Breast epithelium (tissue), 4 donors: Measurements from ENCODE around the gene TRAF4. TPM values are rescaled to one million over a fixed set of nuclear protein-coding genes. Genes with fewer than 3 reads are reported as not detected.
"Not testable (repeated sequence)": the region's sequence is repeated elsewhere in the genome, so short reads cannot be mapped to it uniquely, and the experiment has no call there.

Source experiments
- DNase-seq, 2 donors: peaks; one replicate each; pipeline ENCODE4 v3.0.0-alpha.2; 2019; ENCODE audit warnings: low spot score in 2 of 2
- H3K27ac ChIP-seq, 2 donors: fragments of 200-600 bp; sonication (generic) in 1 of 2; one replicate each; pipeline ENCODE4 v1.5.1; 2016 to 2019; ENCODE audit warnings: mild to moderate bottlenecking in 1 of 2
- H3K27me3 ChIP-seq, 2 donors: fragments of 200-600 bp; sonication (generic) in 1 of 2; one replicate each; pipeline versions ENCODE4 v1.5.1 to v1.6.0; 2017 to 2019; ENCODE audit warnings: control low read depth in 1 of 2, mild to moderate bottlenecking in 1 of 2
- H3K36me3 ChIP-seq: fragments of 200-600 bp; one replicate; pipeline ENCODE4 v1.5.1; 2019
- H3K4me1 ChIP-seq, 2 donors: fragments of 200-600 bp; sonication (generic); one replicate each; pipeline ENCODE4 v1.5.1; 2016 to 2019; ENCODE audit warnings: control low read depth in 1 of 2
- H3K4me3 ChIP-seq, 3 donors: fragments of 200-600 bp; sonication (generic); 1 replicate in 2 of 3; 2 replicates in 1 of 3; pipeline ENCODE4 v1.5.1; 2016 to 2019; ENCODE audit warnings: mild to moderate bottlenecking in 3 of 3, moderate library complexity in 2 of 3
- H3K9me3 ChIP-seq, 2 donors: fragments of 200-600 bp; sonication (generic) in 1 of 2; one replicate each; pipeline ENCODE4 v1.5.1; 2016 to 2019; ENCODE audit warnings: control low read depth in 1 of 2
- POLR2A ChIP-seq: fragments of 450-650 bp; IDR thresholded peaks from one replicate; pipeline ENCODE4 v1.6.1; 2016; ENCODE audit warnings: antibody characterized with exemption, mild to moderate bottlenecking, moderate library complexity
- POLR2AphosphoS5 ChIP-seq, 3 donors: sonication (generic); formaldehyde crosslinking; IDR thresholded peaks; one replicate each; pipeline ENCODE4 v1.6.1; 2017; ENCODE audit warnings: antibody characterized with exemption in 3 of 3
- intact Hi-C: fragments of 100-400 bp; cut with DNase I; formaldehyde crosslinking; loops from one replicate; pipeline ENCODE4 v1.15.1; 2023; ENCODE audit warnings: low total_unique reads
- total RNA-seq, 3 donors: library from RNA; depleted of rRNA; stranded (reverse); fragments of >200 nt; gene quantifications; one replicate each; pipeline ENCODE4 v1.1.0, GENCODE V29; 2016
- TF ChIP-seq, protein P1 (sequence below), 3 donors: fragments of 450-650 bp; IDR thresholded peaks; one replicate each; pipeline ENCODE4 v1.5.1; 2016 to 2017; ENCODE audit warnings: antibody characterized with exemption in 3 of 3, mild to moderate bottlenecking in 3 of 3, moderate library complexity in 3 of 3

The TRAF4 gene
- total RNA-seq, 3 donors from 2014 or later, result 12.3 to 63.6 (median 48.9) TPM

DNA sequence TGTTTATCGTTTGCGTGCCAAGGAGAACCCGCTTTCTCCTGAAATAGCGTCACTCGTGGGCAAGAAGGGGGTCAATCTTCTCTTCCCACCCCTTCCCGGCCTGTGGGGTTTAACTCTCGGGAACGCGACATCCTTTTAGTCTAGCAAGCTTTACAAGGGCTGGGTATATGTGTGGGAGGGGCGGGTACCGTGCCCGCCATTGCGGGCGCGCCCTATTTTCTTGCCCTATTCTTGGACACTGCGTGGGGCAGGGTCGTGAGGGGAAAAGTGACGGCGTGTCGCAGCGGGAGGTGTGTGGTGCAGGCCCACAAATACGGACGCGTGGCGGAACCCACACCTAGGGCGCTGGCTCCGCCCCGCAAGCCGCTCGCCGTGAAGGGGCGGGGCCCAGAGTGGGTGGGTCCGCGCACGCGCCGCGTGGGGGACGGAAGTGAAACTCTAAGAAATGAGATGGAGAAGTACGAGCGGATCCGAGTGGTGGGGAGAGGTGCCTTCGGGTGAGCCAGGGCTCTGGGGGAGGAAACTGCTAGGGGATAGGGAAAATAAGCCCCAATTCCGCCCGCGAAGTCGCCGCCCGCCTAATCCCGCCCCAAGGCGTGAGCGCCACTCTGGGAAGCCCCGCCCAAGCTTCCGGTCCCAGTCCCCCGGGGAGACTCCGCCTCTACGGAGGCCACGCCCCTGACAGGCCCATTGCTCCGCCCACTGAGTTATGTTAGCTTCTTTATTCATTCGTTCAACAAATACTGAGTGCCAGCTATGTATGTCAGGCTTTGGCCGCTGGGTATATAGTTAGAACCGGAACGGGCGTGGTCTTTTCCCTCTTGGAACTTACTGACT lies 15.2 kb upstream of the TRAF4 start, which contains the start of gene NEK8:
Gene NEK8, plus strand, starts transcription at position 425 of the 837 bp plus-strand sequence. Its CDS starts 26 bp downstream, at position 451.
- Histone ChIP-seq H3K27ac (peak within 1 kb of the TSS; percentile 99), H3K36me3 (no peaks in the 10 kb centered on the region), H3K27me3 (no peaks in the 10 kb centered on the region), H3K4me3 (peak within 1 kb of the TSS; percentile 74 to 83 (median 77)), H3K9me3 (no peaks in the 10 kb centered on the region), H3K4me1 (peaks cover 3 to 12% of the 10 kb centered on the region in 2 donors)
- intact Hi-C loops, result no loop called here
- TF ChIP-seq POLR2AphosphoS5 (IDR thresholded peaks at IDR 0.05), result peak; percentile 29 to 75 (median 75)
- TF ChIP-seq, protein P1, sequence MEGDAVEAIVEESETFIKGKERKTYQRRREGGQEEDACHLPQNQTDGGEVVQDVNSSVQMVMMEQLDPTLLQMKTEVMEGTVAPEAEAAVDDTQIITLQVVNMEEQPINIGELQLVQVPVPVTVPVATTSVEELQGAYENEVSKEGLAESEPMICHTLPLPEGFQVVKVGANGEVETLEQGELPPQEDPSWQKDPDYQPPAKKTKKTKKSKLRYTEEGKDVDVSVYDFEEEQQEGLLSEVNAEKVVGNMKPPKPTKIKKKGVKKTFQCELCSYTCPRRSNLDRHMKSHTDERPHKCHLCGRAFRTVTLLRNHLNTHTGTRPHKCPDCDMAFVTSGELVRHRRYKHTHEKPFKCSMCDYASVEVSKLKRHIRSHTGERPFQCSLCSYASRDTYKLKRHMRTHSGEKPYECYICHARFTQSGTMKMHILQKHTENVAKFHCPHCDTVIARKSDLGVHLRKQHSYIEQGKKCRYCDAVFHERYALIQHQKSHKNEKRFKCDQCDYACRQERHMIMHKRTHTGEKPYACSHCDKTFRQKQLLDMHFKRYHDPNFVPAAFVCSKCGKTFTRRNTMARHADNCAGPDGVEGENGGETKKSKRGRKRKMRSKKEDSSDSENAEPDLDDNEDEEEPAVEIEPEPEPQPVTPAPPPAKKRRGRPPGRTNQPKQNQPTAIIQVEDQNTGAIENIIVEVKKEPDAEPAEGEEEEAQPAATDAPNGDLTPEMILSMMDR (IDR thresholded peaks at IDR 0.05), result peak in 1 of 3 donors; percentile 8
- peak; percentile 72 for TF ChIP-seq POLR2A
- DNase-seq, result peak; percentile 98 to 99

- intact Hi-C loops, result no loop called here
- Histone ChIP-seq H3K36me3 (no peaks in the 10 kb centered on the region), H3K27ac (peak overlapping the region; percentile 99), H3K4me3 (no peak overlapping the region), H3K27me3 (no peaks in the 10 kb centered on the region), H3K9me3 (no peaks in the 10 kb centered on the region), H3K4me1 (peaks cover 3 to 12% of the 10 kb centered on the region in 2 donors)
- TF ChIP-seq POLR2AphosphoS5 (IDR thresholded peaks at IDR 0.05), result no peak
- TF ChIP-seq, protein P1 (IDR thresholded peaks at IDR 0.05), result no peak
- TF ChIP-seq POLR2A, result no peak
- no peak for DNase-seq
Measured at GRCh38 chr17:28729950-28730330, 13.9 kb upstream of the TRAF4 start.

- no peaks in the 10 kb centered on the region for H3K27me3 ChIP-seq
- TF ChIP-seq, protein P1 (IDR thresholded peaks at IDR 0.05), result no peak
- TF ChIP-seq POLR2AphosphoS5 (IDR thresholded peaks at IDR 0.05) (no peak), POLR2A (no peak)
- peak overlapping the region; percentile 58 to 69 for H3K27ac ChIP-seq
- H3K9me3 ChIP-seq, result no peaks in the 10 kb centered on the region
- H3K4me1 ChIP-seq, result no peaks in the 10 kb centered on the region
- DNase-seq, result no peak
- intact Hi-C loops, result no loop called here
- H3K36me3 ChIP-seq, result no peaks in the 10 kb centered on the region
- H3K4me3 ChIP-seq, result no peak overlapping the region
Measured at GRCh38 chr17:28733346-28733745, 10.5 kb upstream of the TRAF4 start.

DNA sequence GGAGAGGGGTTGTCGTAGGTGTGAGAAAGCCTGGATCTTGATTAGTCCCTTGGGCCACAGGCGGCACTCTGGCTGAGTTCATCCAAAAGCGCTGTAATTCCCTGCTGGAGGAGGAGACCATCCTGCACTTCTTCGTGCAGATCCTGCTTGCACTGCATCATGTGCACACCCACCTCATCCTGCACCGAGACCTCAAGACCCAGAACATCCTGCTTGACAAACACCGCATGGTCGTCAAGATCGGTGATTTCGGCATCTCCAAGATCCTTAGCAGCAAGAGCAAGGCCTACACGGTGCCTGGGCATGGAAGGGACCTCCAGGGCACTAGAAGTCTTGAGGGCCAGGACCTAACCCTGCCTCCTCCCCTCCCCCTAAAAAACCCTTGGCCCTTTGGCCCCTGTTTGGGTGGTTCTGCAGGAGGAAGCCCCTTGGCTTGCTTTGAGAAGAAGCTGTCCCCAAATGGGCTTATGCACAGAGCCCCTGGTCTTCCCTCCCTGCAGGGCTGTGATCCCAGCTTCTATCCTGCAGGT lies 9.0 kb upstream of the TRAF4 start:
- no peak for DNase-seq
- no peaks in the 10 kb centered on the region for H3K36me3 ChIP-seq
- H3K27me3 ChIP-seq, result no peaks in the 10 kb centered on the region
- H3K4me3 ChIP-seq, result no peak overlapping the region
- no peak overlapping the region for H3K27ac ChIP-seq
- no peaks in the 10 kb centered on the region for H3K9me3 ChIP-seq
- H3K4me1 ChIP-seq, result no peaks in the 10 kb centered on the region
- TF ChIP-seq POLR2AphosphoS5 (IDR thresholded peaks at IDR 0.05) (no peak), POLR2A (no peak)
- TF ChIP-seq, protein P1 (IDR thresholded peaks at IDR 0.05), result no peak
- intact Hi-C loops, result no loop called here

DNA sequence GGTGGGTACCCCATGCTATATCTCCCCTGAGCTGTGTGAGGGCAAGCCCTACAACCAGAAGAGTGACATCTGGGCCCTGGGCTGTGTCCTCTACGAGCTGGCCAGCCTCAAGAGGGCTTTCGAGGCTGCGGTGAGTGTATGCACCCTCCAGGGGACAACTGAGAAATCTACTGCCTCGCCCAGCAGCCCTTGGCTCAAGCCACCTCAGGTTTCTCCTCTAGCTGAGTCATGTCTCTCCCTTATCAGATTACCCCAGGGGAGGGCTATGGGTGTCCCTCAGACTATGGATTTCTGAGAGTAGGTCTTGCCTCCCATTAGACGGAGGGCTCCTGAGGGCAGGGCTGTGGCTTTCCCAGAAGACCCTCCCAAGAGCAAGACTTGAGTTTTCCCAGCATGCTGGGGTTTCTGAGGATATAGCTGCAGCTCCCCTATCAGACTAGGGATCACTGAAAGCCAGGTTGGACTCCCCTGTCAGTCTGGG lies 8.5 kb upstream of the TRAF4 start:
- Histone ChIP-seq H3K9me3 (no peaks in the 10 kb centered on the region), H3K36me3 (no peaks in the 10 kb centered on the region), H3K27ac (no peak overlapping the region), H3K27me3 (no peaks in the 10 kb centered on the region), H3K4me3 (no peak overlapping the region), H3K4me1 (no peaks in the 10 kb centered on the region)
- TF ChIP-seq POLR2A (no peak), POLR2AphosphoS5 (IDR thresholded peaks at IDR 0.05) (no peak)
- TF ChIP-seq, protein P1 (IDR thresholded peaks at IDR 0.05), result no peak
- no peak for DNase-seq
- intact Hi-C loops, result no loop called here

GRCh38 chr17:28735913-28736769 lies 7.7 kb upstream of the TRAF4 start:
- intact Hi-C loops, H3K27me3 ChIP-seq, DNase-seq, H3K27ac ChIP-seq, H3K4me3 ChIP-seq, H3K36me3 ChIP-seq, H3K4me1 ChIP-seq, H3K9me3 ChIP-seq: not testable (repeated sequence)
